Effector memory CD8-positive, alpha-beta T cell (primary cell): ENCODE measurements around the gene GOLGA8A.
"Not testable (repeated sequence)": the region's sequence is repeated elsewhere in the genome, so short reads cannot be mapped to it uniquely, and the experiment has no call there.

Source experiments
- ATAC-seq: fragments of 150-1000 bp; cut with Tn5 transposase; replicated peaks from 2 replicates; pipeline ENCODE4 v1.10.0; 2021; ENCODE audit warnings: mild to moderate bottlenecking, moderate library complexity
- DNase-seq, 3 experiments: peaks; one replicate each; pipeline ENCODE4 v3.0.0; 2021
- H3K27ac Mint-ChIP-seq, 2 donors: one replicate each; pipeline ENCODE4 v1.8.0; 2022; ENCODE audit warnings: mild to moderate bottlenecking in 2 of 2, mixed read lengths in 2 of 2, moderate library complexity in 2 of 2
- H3K27me3 Mint-ChIP-seq, 2 donors: one replicate each; pipeline ENCODE4 v1.8.0; 2022; ENCODE audit warnings: mixed read lengths in 2 of 2
- H3K36me3 Mint-ChIP-seq: one replicate; pipeline ENCODE4 v1.8.0; 2022; ENCODE audit warnings: mild to moderate bottlenecking, moderate library complexity, mixed read lengths; ENCODE audit not compliant: insufficient read depth
- H3K4me1 Mint-ChIP-seq, 2 donors: one replicate each; pipeline ENCODE4 v1.8.0; 2022; ENCODE audit warnings: low read depth in 2 of 2, mixed read lengths in 2 of 2
- H3K4me3 Mint-ChIP-seq, 2 donors: one replicate each; pipeline ENCODE4 v1.8.0; 2022; ENCODE audit warnings: mild to moderate bottlenecking in 2 of 2, mixed read lengths in 2 of 2, moderate library complexity in 2 of 2
- H3K9me3 Mint-ChIP-seq, 2 donors: one replicate each; pipeline ENCODE4 v1.8.0; 2022; ENCODE audit warnings: mixed read lengths in 2 of 2

Gene GOLGA8A

GRCh38 chr15:34389594-34390086, 48.0 kb downstream of the GOLGA8A start:
- not testable (repeated sequence) for DNase-seq, ATAC-seq, H3K4me1 Mint-ChIP-seq, H3K27me3 Mint-ChIP-seq, H3K27ac Mint-ChIP-seq, H3K4me3 Mint-ChIP-seq, H3K9me3 Mint-ChIP-seq, H3K36me3 Mint-ChIP-seq
